Keratinocyte (primary cell): ENCODE measurements around the gene JAK1. TPM values are rescaled to one million over a fixed set of nuclear protein-coding genes. Genes with fewer than 3 reads are reported as not detected.

ENCODE experiments used
- DNase-seq: peaks from one replicate; pipeline ENCODE4 v3.0.0-alpha.2; 2011; ENCODE audit warnings: low read depth, missing footprints, low spot score
- FAIRE-seq: peaks from 2 replicates; lab custom pipeline; 2011; peaks lifted over from hg19 to GRCh38; lab: Jason Lieb, UNC
- H2AFZ ChIP-seq: 2 replicates; pipeline ENCODE4 v1.6.0; 2012; ENCODE audit warnings: low read length, control low read depth, inconsistent platforms; ENCODE audit not compliant: control insufficient read depth
- H3K27ac ChIP-seq: 2 replicates; pipeline ENCODE4 v1.5.1; 2011; ENCODE audit warnings: low read length; ENCODE audit not compliant: control insufficient read depth, insufficient read depth
- H3K27me3 ChIP-seq: 3 replicates; pipeline ENCODE4 v1.6.0; 2011; ENCODE audit warnings: low read length; ENCODE audit not compliant: control insufficient read depth, insufficient read depth; ENCODE audit errors: extremely low read depth
- H3K36me3 ChIP-seq, 2 experiments: 2 replicates in 1 of 2; 3 replicates in 1 of 2; pipeline ENCODE4 v1.5.1; 2011; ENCODE audit warnings: low read length in 2 of 2, mild to moderate bottlenecking in 1 of 2; ENCODE audit not compliant: control insufficient read depth in 2 of 2, insufficient read depth in 2 of 2; ENCODE audit errors: extremely low read depth in 1 of 2
- H3K4me1 ChIP-seq: 3 replicates; pipeline ENCODE4 v1.5.1; 2011; ENCODE audit warnings: low read length; ENCODE audit not compliant: control insufficient read depth, insufficient read depth; ENCODE audit errors: extremely low read depth
- H3K4me2 ChIP-seq: 3 replicates; pipeline ENCODE4 v1.6.0; 2011; ENCODE audit warnings: low read depth, low read length; ENCODE audit not compliant: control insufficient read depth, insufficient read depth; ENCODE audit errors: extremely low read depth
- H3K4me3 ChIP-seq, 3 experiments: fragments of 200-600 bp in 1 of 3; sonication (generic) in 1 of 3; 2 replicates in 2 of 3; 3 replicates in 1 of 3; pipeline ENCODE4 v1.5.1; 2011 to 2016; ENCODE audit warnings: low read length in 3 of 3, mild to moderate bottlenecking in 3 of 3, control low read depth in 2 of 3, inconsistent platforms in 1 of 3, low read depth in 1 of 3, mixed read lengths in 1 of 3, mixed run types in 1 of 3, moderate library complexity in 1 of 3; ENCODE audit not compliant: control insufficient read depth in 2 of 3, insufficient read depth in 2 of 3; ENCODE audit errors: extremely low read depth in 1 of 3
- H3K79me2 ChIP-seq: 2 replicates; pipeline ENCODE4 v1.6.0; 2012; ENCODE audit warnings: low read length; ENCODE audit not compliant: control insufficient read depth, insufficient read depth
- H3K9ac ChIP-seq: 3 replicates; pipeline ENCODE4 v1.6.0; 2011; ENCODE audit warnings: low read length; ENCODE audit not compliant: control insufficient read depth, insufficient read depth; ENCODE audit errors: extremely low read depth
- H3K9me1 ChIP-seq: 3 replicates; pipeline ENCODE4 v1.6.0; 2011; ENCODE audit warnings: low read length; ENCODE audit not compliant: control insufficient read depth, insufficient read depth; ENCODE audit errors: extremely low read depth
- H3K9me3 ChIP-seq: 2 replicates; pipeline ENCODE4 v1.5.1; 2012; ENCODE audit warnings: low read depth, low read length; ENCODE audit not compliant: control insufficient read depth
- H4K20me1 ChIP-seq: 3 replicates; pipeline ENCODE4 v1.6.0; 2011; ENCODE audit warnings: low read length; ENCODE audit not compliant: control insufficient read depth, insufficient read depth; ENCODE audit errors: extremely low read depth
- EZH2 ChIP-seq: IDR thresholded peaks from one replicate; pipeline ENCODE4 v1.6.1; 2012; ENCODE audit warnings: inconsistent platforms, mild to moderate bottlenecking, low read length, moderate library complexity
- dilution Hi-C: fragments of 300-500 bp; cut with MboI; formaldehyde crosslinking; loops from one replicate; pipeline ENCODE4 v1.7.0; 2020; ENCODE audit warnings: low sequenced_read_pairs; ENCODE audit not compliant: extremely low pct_ligation_motif_present
- polyA plus RNA-seq, 5 experiments: library from polyadenylated mRNA; depleted of rRNA in 3 of 5; stranded (reverse) in 3 of 5; stranded (forward) in 1 of 5; unstranded in 1 of 5; fragments of >200 nt; gene quantifications; 1 replicate in 1 of 5; 2 replicates in 3 of 5; 3 replicates in 1 of 5; pipeline versions ENCODE4 v1.2.1 to v1.2.3, GENCODE V29; 2011 to 2012; ENCODE audit warnings: missing spikeins in 2 of 5, low read depth in 1 of 5, low replicate concordance in 1 of 5
- TF ChIP-seq, protein P1 (sequence below), 3 experiments: IDR thresholded peaks in 1 of 3; conservative IDR thresholded peaks in 1 of 3; optimal IDR thresholded peaks in 1 of 3; 2 replicates in 2 of 3; 3 replicates in 1 of 3; pipeline versions ENCODE3 to v1.5.1; 2011; ENCODE audit warnings: low read length in 3 of 3, mild to moderate bottlenecking in 3 of 3, moderate library complexity in 2 of 3, control low read depth in 1 of 3, inconsistent platforms in 1 of 3; ENCODE audit not compliant: insufficient read depth in 2 of 3; ENCODE audit errors: extremely low read depth in 1 of 3

JAK1 gene
- polyA plus RNA-seq, 1 donor (not counting 4 experiments of a cell fraction or from before 2014, with no cell fraction given), result 50.9 TPM

DNA sequence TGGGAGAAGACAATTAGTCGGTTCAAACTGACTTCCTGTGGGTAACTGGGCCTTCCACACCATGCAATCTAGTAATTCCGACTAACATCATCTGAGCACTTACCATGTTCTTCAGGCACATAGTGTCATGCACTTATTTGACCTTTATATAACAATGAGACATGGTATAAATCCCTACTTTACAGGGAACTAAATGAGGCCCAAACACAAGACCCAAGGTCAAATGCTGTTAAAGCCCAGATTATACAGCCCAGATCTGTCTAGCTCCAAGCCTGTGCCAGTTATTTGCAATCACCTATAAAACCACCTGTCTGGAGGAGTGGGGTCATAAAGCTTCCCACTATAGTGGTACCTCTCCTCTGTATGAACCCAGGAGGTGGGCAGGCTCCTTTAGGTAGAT is 40.8 kb downstream of the JAK1 start:
- dilution Hi-C loops, result no loop called here

DNA sequence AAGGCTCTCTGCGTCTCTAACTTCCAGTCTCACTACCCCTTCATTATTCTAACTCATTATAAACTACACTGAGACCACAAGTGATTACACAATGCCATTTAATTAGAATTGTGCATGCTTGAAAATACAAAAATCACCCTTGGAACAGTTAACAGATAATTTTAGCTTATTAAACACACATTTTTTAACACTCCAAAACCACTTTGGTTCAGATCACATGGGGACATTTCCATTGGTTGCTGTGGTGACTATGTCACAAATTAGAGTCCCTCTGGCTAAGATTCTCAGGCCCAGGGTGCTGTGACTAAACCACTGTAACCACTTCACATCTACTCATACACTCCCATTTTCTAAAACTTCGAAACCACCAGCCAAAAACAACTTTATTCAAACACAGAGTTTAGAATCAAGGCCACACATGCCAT is 43.0 kb downstream of the JAK1 start:
- no peak overlapping the region for H3K9ac ChIP-seq
- DNase-seq (no peak), FAIRE-seq (no peak)
- H3K4me3 ChIP-seq, result no peak overlapping the region
- H3K79me2 ChIP-seq, result peaks cover 52% of the 10 kb centered on the region
- H3K9me1 ChIP-seq, result no peaks in the 10 kb centered on the region
- no peak overlapping the region for H3K4me2 ChIP-seq
- no peaks in the 10 kb centered on the region for H4K20me1 ChIP-seq
- H3K36me3 ChIP-seq, result peaks cover 0 to 3% of the 10 kb centered on the region in 2 experiments
- TF ChIP-seq, protein P1, sequence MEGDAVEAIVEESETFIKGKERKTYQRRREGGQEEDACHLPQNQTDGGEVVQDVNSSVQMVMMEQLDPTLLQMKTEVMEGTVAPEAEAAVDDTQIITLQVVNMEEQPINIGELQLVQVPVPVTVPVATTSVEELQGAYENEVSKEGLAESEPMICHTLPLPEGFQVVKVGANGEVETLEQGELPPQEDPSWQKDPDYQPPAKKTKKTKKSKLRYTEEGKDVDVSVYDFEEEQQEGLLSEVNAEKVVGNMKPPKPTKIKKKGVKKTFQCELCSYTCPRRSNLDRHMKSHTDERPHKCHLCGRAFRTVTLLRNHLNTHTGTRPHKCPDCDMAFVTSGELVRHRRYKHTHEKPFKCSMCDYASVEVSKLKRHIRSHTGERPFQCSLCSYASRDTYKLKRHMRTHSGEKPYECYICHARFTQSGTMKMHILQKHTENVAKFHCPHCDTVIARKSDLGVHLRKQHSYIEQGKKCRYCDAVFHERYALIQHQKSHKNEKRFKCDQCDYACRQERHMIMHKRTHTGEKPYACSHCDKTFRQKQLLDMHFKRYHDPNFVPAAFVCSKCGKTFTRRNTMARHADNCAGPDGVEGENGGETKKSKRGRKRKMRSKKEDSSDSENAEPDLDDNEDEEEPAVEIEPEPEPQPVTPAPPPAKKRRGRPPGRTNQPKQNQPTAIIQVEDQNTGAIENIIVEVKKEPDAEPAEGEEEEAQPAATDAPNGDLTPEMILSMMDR (optimal IDR thresholded peaks at IDR 0.05 in 1 of 3, IDR thresholded peaks at IDR 0.05 in 1 of 3, conservative IDR thresholded peaks at IDR 0.05 in 1 of 3; ENCODE audit: extremely low read depth in 1 of 3, insufficient read depth in 2 of 3, low read length in 3 of 3), result no peak
- TF ChIP-seq EZH2, result no peak
- no peak overlapping the region for H3K27ac ChIP-seq
- no peak overlapping the region for H2AFZ ChIP-seq
- H3K9me3 ChIP-seq, result no peaks in the 10 kb centered on the region
- dilution Hi-C loops, result no loop called here
- H3K4me1 ChIP-seq, result peaks cover 15% of the 10 kb centered on the region
- no peaks in the 10 kb centered on the region for H3K27me3 ChIP-seq

More for the DNA sequence above, 40.8 kb downstream of the JAK1 start:
- no peak for DNase-seq
- H3K79me2 ChIP-seq, result peaks cover 46% of the 10 kb centered on the region
- H3K4me1 ChIP-seq, result peaks cover 19% of the 10 kb centered on the region
- H3K4me2 ChIP-seq, result no peak overlapping the region
- no peaks in the 10 kb centered on the region for H3K9me3 ChIP-seq
- no peak overlapping the region for H2AFZ ChIP-seq
- no peak overlapping the region for H3K9ac ChIP-seq
- H4K20me1 ChIP-seq, result no peaks in the 10 kb centered on the region
- TF ChIP-seq EZH2, result no peak
- TF ChIP-seq, protein P1 (optimal IDR thresholded peaks at IDR 0.05 in 1 of 3, IDR thresholded peaks at IDR 0.05 in 1 of 3, conservative IDR thresholded peaks at IDR 0.05 in 1 of 3; ENCODE audit: extremely low read depth in 1 of 3, insufficient read depth in 2 of 3, low read length in 3 of 3), result no peak
- H3K4me3 ChIP-seq, result no peak overlapping the region
- H3K9me1 ChIP-seq, result no peaks in the 10 kb centered on the region
- H3K27ac ChIP-seq, result no peak overlapping the region
- H3K36me3 ChIP-seq, result peaks cover 0 to 3% of the 10 kb centered on the region in 2 experiments
- no peaks in the 10 kb centered on the region for H3K27me3 ChIP-seq
- FAIRE-seq, result no peak
